Measurements from ENCODE around the gene MRRF.

The MRRF gene

GRCh38 chr9:122232796-122233306 is 31.8 kb upstream of the MRRF start:
- Histone ChIP-seq H3K27me3 (ENCODE audit: control insufficient read depth in 1 of 2, insufficient read depth in 2 of 2, low read length in 2 of 2) (peaks cover 16 to 24% of the 10 kb centered on the region in 2 donors), H3K36me3 (ENCODE audit: insufficient read depth, low read length) (no peaks in the 10 kb centered on the region), H3K4me3 (ENCODE audit: low read depth in 1 of 2, low read length in 2 of 2) (no peak overlapping the region), H3K9me3 (ENCODE audit: low read length) (no peaks in the 10 kb centered on the region), H3K27ac (ENCODE audit: low read depth, low read length) (no peak overlapping the region), H3K9ac (ENCODE audit: low read length) (no peak overlapping the region), H3K4me1 (ENCODE audit: insufficient read depth, low read length) (no peaks in the 10 kb centered on the region)

GRCh38 chr9:122234022-122234748 is 30.5 kb upstream of the MRRF start:
- no peaks in the 10 kb centered on the region for H3K9me3 ChIP-seq (ENCODE audit: low read length)
- H3K27me3 ChIP-seq (ENCODE audit: control insufficient read depth in 1 of 2, insufficient read depth in 2 of 2, low read length in 2 of 2) = peaks cover 13% of the 10 kb centered on the region in 2 donors
- no peak overlapping the region for H3K4me3 ChIP-seq (ENCODE audit: low read depth in 1 of 2, low read length in 2 of 2)
- no peaks in the 10 kb centered on the region for H3K36me3 ChIP-seq (ENCODE audit: insufficient read depth, low read length)
- H3K27ac ChIP-seq (ENCODE audit: low read depth, low read length) = no peak overlapping the region
- no peaks in the 10 kb centered on the region for H3K4me1 ChIP-seq (ENCODE audit: insufficient read depth, low read length)
- H3K9ac ChIP-seq (ENCODE audit: low read length) = no peak overlapping the region

GRCh38 chr9:122236681-122237080 is 28.0 kb upstream of the MRRF start:
- Histone ChIP-seq H3K9me3 (ENCODE audit: low read length) (no peaks in the 10 kb centered on the region), H3K27ac (ENCODE audit: low read depth, low read length) (no peak overlapping the region), H3K36me3 (ENCODE audit: insufficient read depth, low read length) (peaks cover 17% of the 10 kb centered on the region), H3K27me3 (ENCODE audit: control insufficient read depth in 1 of 2, insufficient read depth in 2 of 2, low read length in 2 of 2) (no peaks in the 10 kb centered on the region), H3K9ac (ENCODE audit: low read length) (no peak overlapping the region), H3K4me3 (ENCODE audit: low read depth in 1 of 2, low read length in 2 of 2) (no peak overlapping the region), H3K4me1 (ENCODE audit: insufficient read depth, low read length) (peaks cover 4% of the 10 kb centered on the region)

GRCh38 chr9:122239722-122240121 is 25.0 kb upstream of the MRRF start:
- Histone ChIP-seq H3K27ac (ENCODE audit: low read depth, low read length) (no peak overlapping the region), H3K36me3 (ENCODE audit: insufficient read depth, low read length) (peaks cover 40% of the 10 kb centered on the region), H3K27me3 (ENCODE audit: control insufficient read depth in 1 of 2, insufficient read depth in 2 of 2, low read length in 2 of 2) (no peaks in the 10 kb centered on the region), H3K4me1 (ENCODE audit: insufficient read depth, low read length) (peaks cover 4% of the 10 kb centered on the region), H3K9ac (ENCODE audit: low read length) (no peak overlapping the region), H3K4me3 (ENCODE audit: low read depth in 1 of 2, low read length in 2 of 2) (no peak overlapping the region), H3K9me3 (ENCODE audit: low read length) (no peaks in the 10 kb centered on the region)

GRCh38 chr9:122244349-122244748 is 20.3 kb upstream of the MRRF start:
- H3K36me3 ChIP-seq (ENCODE audit: insufficient read depth, low read length) = peaks cover 66% of the 10 kb centered on the region

GRCh38 chr9:122246666-122247065 is 18.0 kb upstream of the MRRF start:
- Histone ChIP-seq H3K9ac (ENCODE audit: low read length) (no peak overlapping the region), H3K4me3 (ENCODE audit: low read depth in 1 of 2, low read length in 2 of 2) (no peak overlapping the region), H3K9me3 (ENCODE audit: low read length) (no peaks in the 10 kb centered on the region), H3K27ac (ENCODE audit: low read depth, low read length) (no peak overlapping the region), H3K4me1 (ENCODE audit: insufficient read depth, low read length) (no peaks in the 10 kb centered on the region), H3K27me3 (ENCODE audit: control insufficient read depth in 1 of 2, insufficient read depth in 2 of 2, low read length in 2 of 2) (no peaks in the 10 kb centered on the region), H3K36me3 (ENCODE audit: insufficient read depth, low read length) (peaks cover 59% of the 10 kb centered on the region)

More at GRCh38 chr9:122244349-122244748, 20.3 kb upstream of the MRRF start:
- Histone ChIP-seq H3K4me3 (ENCODE audit: low read depth in 1 of 2, low read length in 2 of 2) (no peak overlapping the region), H3K9me3 (ENCODE audit: low read length) (no peaks in the 10 kb centered on the region), H3K27ac (ENCODE audit: low read depth, low read length) (no peak overlapping the region), H3K9ac (ENCODE audit: low read length) (no peak overlapping the region), H3K27me3 (ENCODE audit: control insufficient read depth in 1 of 2, insufficient read depth in 2 of 2, low read length in 2 of 2) (no peaks in the 10 kb centered on the region), H3K4me1 (ENCODE audit: insufficient read depth, low read length) (peaks cover 4% of the 10 kb centered on the region)

GRCh38 chr9:122248448-122248865 is 16.2 kb upstream of the MRRF start:
- Histone ChIP-seq H3K9ac (ENCODE audit: low read length) (no peak overlapping the region), H3K27me3 (ENCODE audit: control insufficient read depth in 1 of 2, insufficient read depth in 2 of 2, low read length in 2 of 2) (no peaks in the 10 kb centered on the region), H3K4me3 (ENCODE audit: low read depth in 1 of 2, low read length in 2 of 2) (no peak overlapping the region), H3K36me3 (ENCODE audit: insufficient read depth, low read length) (peaks cover 48% of the 10 kb centered on the region), H3K4me1 (ENCODE audit: insufficient read depth, low read length) (no peaks in the 10 kb centered on the region), H3K27ac (ENCODE audit: low read depth, low read length) (no peak overlapping the region), H3K9me3 (ENCODE audit: low read length) (no peaks in the 10 kb centered on the region)

- Histone ChIP-seq H3K4me3 (ENCODE audit: low read depth in 1 of 2, low read length in 2 of 2) (no peak overlapping the region), H3K9me3 (ENCODE audit: low read length) (no peaks in the 10 kb centered on the region), H3K9ac (ENCODE audit: low read length) (no peak overlapping the region), H3K27me3 (ENCODE audit: control insufficient read depth in 1 of 2, insufficient read depth in 2 of 2, low read length in 2 of 2) (no peaks in the 10 kb centered on the region), H3K4me1 (ENCODE audit: insufficient read depth, low read length) (no peaks in the 10 kb centered on the region), H3K36me3 (ENCODE audit: insufficient read depth, low read length) (peaks cover 37% of the 10 kb centered on the region), H3K27ac (ENCODE audit: low read depth, low read length) (no peak overlapping the region)
Measured at GRCh38 chr9:122251351-122251750, 13.3 kb upstream of the MRRF start.

- no peak overlapping the region for H3K9ac ChIP-seq (ENCODE audit: low read length)
- H3K36me3 ChIP-seq (ENCODE audit: insufficient read depth, low read length) = peaks cover 25% of the 10 kb centered on the region
- no peaks in the 10 kb centered on the region for H3K27me3 ChIP-seq (ENCODE audit: control insufficient read depth in 1 of 2, insufficient read depth in 2 of 2, low read length in 2 of 2)
- H3K4me3 ChIP-seq (ENCODE audit: low read depth in 1 of 2, low read length in 2 of 2) = no peak overlapping the region
- no peaks in the 10 kb centered on the region for H3K9me3 ChIP-seq (ENCODE audit: low read length)
- no peaks in the 10 kb centered on the region for H3K4me1 ChIP-seq (ENCODE audit: insufficient read depth, low read length)
- H3K27ac ChIP-seq (ENCODE audit: low read depth, low read length) = no peak overlapping the region
Measured at GRCh38 chr9:122252796-122253195, 11.9 kb upstream of the MRRF start.

- H3K36me3 ChIP-seq (ENCODE audit: insufficient read depth, low read length) = peaks cover 27% of the 10 kb centered on the region
- H3K4me3 ChIP-seq (ENCODE audit: low read depth in 1 of 2, low read length in 2 of 2) = no peak overlapping the region
- no peak overlapping the region for H3K27ac ChIP-seq (ENCODE audit: low read depth, low read length)
- no peaks in the 10 kb centered on the region for H3K27me3 ChIP-seq (ENCODE audit: control insufficient read depth in 1 of 2, insufficient read depth in 2 of 2, low read length in 2 of 2)
- no peaks in the 10 kb centered on the region for H3K4me1 ChIP-seq (ENCODE audit: insufficient read depth, low read length)
- H3K9me3 ChIP-seq (ENCODE audit: low read length) = no peaks in the 10 kb centered on the region
- no peak overlapping the region for H3K9ac ChIP-seq (ENCODE audit: low read length)
Measured at GRCh38 chr9:122254761-122255160, 9.9 kb upstream of the MRRF start.

GRCh38 chr9:122256206-122256605 is 8.5 kb upstream of the MRRF start:
- H3K27ac ChIP-seq (ENCODE audit: low read depth, low read length) = no peak overlapping the region
- no peak overlapping the region for H3K9ac ChIP-seq (ENCODE audit: low read length)
- H3K9me3 ChIP-seq (ENCODE audit: low read length) = no peaks in the 10 kb centered on the region
- H3K36me3 ChIP-seq (ENCODE audit: insufficient read depth, low read length) = peaks cover 38% of the 10 kb centered on the region
- no peaks in the 10 kb centered on the region for H3K27me3 ChIP-seq (ENCODE audit: control insufficient read depth in 1 of 2, insufficient read depth in 2 of 2, low read length in 2 of 2)
- H3K4me3 ChIP-seq (ENCODE audit: low read depth in 1 of 2, low read length in 2 of 2) = no peak overlapping the region
- H3K4me1 ChIP-seq (ENCODE audit: insufficient read depth, low read length) = peaks cover 2% of the 10 kb centered on the region

GRCh38 chr9:122258886-122259415 is 5.7 kb upstream of the MRRF start:
- Histone ChIP-seq H3K27me3 (ENCODE audit: control insufficient read depth in 1 of 2, insufficient read depth in 2 of 2, low read length in 2 of 2) (no peaks in the 10 kb centered on the region), H3K4me1 (ENCODE audit: insufficient read depth, low read length) (peaks cover 29% of the 10 kb centered on the region), H3K36me3 (ENCODE audit: insufficient read depth, low read length) (peaks cover 34% of the 10 kb centered on the region), H3K9me3 (ENCODE audit: low read length) (no peaks in the 10 kb centered on the region), H3K4me3 (ENCODE audit: low read depth in 1 of 2, low read length in 2 of 2) (no peak overlapping the region), H3K27ac (ENCODE audit: low read depth, low read length) (no peak overlapping the region), H3K9ac (ENCODE audit: low read length) (no peak overlapping the region)
